ENCODE results near the gene IER5L.
A peak's percentile ranks its signal among the peaks of the same experiment; 100 is the strongest.

Gene IER5L

DNA sequence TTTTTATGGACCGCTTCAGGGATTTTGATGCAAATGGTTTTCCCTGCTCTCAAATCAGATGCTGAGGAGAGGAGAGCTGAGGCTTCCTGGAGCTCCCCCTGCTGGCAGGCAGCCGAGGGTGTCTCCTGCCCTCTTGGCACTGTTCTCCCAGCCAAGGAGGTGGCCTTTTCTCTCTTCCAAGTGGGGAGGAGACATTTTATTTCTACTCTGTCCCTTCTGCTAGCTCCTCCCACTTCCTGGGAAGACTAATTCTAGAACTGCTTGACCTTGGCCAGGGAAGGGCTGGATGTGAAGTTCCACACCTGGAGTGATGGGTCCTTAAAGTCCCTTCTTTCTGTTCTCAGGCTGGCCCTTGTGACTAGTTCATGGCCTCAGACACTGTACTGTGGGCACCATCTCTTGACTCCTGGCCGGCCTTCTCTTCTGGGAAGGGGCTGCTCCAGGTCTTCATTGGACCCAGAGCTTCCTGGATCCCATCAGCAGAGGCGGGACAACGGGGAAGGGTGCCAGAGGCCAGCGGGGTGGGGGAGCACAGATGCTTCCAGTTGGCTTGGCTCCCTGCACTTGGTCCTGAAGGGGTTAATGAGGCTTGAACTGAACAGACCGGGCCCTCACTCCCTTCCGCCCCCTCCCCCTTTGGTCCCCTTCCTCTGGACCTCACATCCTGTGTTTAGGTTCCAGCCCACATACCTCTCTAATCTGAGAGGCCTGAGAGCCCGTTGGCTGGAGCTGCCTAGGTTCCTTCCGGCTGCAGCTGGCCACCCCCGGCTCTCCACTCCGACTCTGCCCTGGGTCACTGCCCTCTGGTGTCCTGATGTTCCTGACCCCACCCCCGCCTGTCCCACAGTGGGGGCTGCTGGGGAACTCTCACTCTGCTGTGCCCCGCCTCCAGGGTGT, 34.8 kb downstream of the IER5L start:
- in situ Hi-C loops (cut with HindIII; ENCODE audit: low pct_unique_long_range_greater_than_20kb, low sequenced_read_pairs) = no loop called here
- DNase-seq (ENCODE audit: low read depth in 1 of 2, low spot score in 1 of 2) = peak; percentile 92 to 94
- TF ChIP-seq JUND (IDR thresholded peaks at IDR 0.05; ENCODE audit: low read depth) = no peak

DNA sequence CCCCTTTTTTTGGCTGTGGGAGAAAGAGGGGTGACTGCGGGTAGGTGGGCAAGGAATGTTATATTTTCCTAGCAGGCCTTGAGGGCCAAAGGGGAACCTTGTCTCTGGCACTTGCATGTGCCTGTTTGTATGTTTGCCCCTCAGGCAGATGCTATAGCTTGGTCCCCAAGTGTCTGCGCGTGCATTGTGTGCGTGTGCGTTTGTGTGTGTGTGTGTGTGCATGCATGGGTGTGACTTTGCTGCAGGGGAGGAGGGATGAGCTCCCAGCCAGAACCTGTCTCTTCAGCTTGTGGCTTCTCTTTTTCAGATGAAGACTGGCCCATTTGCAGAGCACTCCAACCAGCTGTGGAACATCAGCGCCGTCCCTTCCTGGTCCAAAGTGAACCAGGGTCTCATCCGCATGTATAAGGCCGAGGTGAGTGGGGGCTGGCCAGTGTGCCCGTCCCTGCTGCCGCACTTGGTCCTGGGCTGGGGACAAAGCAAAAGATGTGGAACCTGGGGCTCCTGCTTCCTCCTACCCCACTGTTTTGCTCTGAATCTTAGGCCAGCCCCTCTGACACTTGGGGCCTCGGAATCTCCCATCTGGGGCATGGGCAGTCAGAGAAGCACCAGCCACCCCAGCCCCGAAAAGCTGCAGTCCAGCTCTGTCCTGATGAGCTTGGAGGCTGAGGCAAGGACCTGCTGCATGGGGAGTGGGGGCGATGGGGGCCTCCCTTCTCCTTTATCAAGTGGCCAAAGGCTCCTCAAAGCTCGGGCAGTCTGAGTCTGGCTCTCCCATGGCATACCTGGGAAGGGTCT, 35.7 kb downstream of the IER5L start:
- TF ChIP-seq JUND (IDR thresholded peaks at IDR 0.05; ENCODE audit: low read depth) = no peak
- DNase-seq (ENCODE audit: low read depth in 1 of 2, low spot score in 1 of 2) = no peak
- in situ Hi-C loops (cut with HindIII; ENCODE audit: low pct_unique_long_range_greater_than_20kb, low sequenced_read_pairs) = no loop called here

DNA sequence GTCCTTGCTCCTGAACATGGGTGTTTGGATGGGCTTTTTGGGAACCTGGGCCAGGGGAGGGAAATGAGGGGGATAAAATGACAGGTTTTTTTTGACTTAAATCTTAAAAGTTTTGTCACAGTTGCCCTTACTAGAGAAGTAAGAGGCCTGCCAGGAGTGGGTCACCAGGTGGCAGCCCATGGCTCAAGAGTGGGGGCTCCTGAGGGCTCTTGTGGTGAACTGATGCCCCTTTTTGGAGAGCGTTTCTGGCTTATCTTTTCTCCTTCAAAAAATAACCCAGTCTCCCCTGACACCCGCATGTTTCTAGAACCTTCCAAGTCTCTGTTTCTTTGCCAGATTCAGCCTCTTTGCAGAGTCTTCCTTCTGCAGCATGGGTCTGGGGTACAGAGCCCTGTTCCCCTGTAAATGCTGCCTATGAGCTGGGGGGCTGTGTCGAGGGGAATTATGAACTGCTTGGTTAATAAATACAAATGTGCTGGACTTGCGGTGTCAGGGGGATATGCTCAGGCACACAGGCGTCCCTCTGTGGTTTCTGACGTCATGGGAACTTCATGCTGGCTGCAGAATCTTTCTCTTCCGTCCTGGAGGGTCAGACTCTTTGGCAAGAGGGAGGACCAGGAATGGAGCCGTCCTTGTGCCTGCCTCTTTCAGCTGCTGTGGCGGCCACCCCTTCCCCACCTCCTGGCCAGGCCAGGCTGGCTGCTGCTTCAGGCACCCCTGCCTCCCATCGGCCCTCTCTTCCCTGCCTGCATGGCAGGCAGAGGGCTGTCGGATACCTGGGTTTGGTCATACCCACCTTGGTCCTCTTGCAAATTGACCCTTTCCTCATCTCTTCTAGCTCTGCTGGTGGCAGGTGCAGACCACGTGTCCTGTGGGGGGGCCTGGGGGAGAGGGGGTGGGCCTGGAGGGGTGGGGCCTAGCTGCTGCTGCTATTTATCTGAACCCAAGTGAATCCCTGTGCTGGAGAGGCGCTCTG, 36.7 kb downstream of the IER5L start:
- peak in 1 of 2 experiments; percentile 49 for DNase-seq (ENCODE audit: low read depth in 1 of 2, low spot score in 1 of 2)
- in situ Hi-C loops (cut with HindIII; ENCODE audit: low pct_unique_long_range_greater_than_20kb, low sequenced_read_pairs) = no loop called here
- no peak for TF ChIP-seq JUND (IDR thresholded peaks at IDR 0.05; ENCODE audit: low read depth)

DNA sequence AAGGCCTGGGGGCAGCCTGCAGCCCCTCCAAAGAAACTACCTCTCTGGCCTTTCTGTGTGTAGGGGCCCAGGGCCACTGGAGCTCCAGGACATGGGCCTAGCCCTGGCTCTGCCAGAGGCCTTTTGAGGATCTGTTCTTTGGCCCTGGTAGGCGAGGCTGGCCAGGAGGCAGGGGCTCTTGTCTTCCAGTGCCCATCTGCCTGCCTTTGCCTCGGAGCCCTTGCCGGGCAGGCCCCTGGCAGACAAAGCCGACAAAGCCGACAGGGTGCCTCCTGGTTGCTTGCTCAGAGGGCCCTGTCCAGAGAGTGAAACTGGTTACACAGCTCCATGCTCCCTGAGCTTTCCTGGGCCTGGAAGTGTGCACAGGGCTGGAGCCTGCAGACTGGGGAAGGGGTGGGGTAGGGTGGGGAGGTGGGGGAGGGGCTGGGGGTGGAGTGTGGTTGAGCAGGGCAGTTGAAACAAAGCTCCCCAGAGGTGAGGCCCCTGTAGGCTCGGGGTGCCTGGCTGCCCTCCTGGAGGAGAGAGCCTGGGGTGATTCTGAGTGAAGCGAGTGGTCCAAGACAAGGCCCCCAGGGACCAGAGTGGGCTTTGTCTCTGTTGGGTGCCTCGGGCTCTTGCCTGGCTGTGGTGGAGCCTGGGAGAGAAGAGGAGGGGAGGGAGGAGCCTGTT, 37.5 kb downstream of the IER5L start:
- TF ChIP-seq JUND (IDR thresholded peaks at IDR 0.05; ENCODE audit: low read depth) = no peak
- in situ Hi-C loops (cut with HindIII; ENCODE audit: low pct_unique_long_range_greater_than_20kb, low sequenced_read_pairs) = no loop called here
- peak; percentile 36 to 79 for DNase-seq (ENCODE audit: low read depth in 1 of 2, low spot score in 1 of 2)

DNA sequence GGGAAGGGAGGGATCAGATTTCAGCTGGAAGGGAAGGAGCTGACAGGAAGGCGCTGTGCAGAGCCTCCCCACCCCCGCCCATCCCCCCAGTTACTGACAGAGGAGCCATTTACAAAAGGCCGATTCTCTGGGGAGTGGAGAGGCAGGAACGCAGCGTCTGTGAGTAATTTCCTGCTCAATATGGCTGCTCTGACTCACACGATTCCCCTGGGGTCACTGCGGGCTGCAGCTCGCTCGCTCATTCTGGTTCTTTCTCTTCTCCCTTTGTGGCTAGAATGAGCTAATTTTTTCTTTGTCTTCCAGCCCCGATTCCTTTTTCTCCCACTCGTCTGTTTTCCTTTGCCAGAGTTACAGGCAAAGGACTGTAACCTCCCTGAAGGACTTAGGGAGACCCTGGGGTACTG, 38.1 kb downstream of the IER5L start:
- peak; percentile 84 to 98 for DNase-seq (ENCODE audit: low read depth in 1 of 2, low spot score in 1 of 2)
- TF ChIP-seq JUND (IDR thresholded peaks at IDR 0.05; ENCODE audit: low read depth) = no peak
- in situ Hi-C loops (cut with HindIII; ENCODE audit: low pct_unique_long_range_greater_than_20kb, low sequenced_read_pairs) = no loop called here

DNA sequence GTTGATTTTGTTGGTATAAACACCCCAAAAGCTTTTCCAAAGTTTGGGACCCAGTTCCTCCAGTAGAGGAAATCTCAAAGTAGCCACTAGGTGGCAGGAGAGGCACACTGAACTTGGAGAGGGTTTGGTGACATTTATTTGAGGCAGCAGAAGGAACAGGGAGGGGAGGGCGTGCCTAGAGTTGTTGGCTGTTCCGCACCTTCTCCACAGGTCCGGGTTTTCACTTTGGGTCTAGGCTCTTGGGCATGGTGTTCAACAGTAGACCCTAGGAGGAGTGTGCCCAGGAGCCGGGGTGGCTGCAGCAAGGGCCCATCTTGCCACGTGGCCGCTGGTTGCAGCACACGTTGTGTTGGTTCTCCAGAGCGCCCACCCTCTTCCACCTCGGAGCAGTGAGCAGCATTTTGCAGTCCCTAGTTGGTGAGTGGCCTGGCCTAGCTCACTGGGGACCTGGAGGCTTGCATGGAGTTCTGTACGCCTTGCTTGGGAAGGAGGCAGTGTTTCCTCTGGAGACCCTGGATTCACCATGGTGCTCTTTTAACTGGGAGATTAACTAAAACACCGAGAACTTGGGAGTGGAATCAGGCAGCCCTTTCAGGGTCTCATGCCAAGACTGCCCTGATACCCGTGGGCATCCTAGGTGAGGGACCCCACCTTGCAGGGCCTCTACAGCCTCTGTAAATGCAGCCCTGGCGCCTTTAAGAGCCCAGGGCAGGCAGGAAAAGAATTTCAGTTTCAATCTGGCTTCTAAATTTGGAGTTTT, 38.6 kb downstream of the IER5L start:
- in situ Hi-C loops (cut with HindIII; ENCODE audit: low pct_unique_long_range_greater_than_20kb, low sequenced_read_pairs) = no loop called here

DNA sequence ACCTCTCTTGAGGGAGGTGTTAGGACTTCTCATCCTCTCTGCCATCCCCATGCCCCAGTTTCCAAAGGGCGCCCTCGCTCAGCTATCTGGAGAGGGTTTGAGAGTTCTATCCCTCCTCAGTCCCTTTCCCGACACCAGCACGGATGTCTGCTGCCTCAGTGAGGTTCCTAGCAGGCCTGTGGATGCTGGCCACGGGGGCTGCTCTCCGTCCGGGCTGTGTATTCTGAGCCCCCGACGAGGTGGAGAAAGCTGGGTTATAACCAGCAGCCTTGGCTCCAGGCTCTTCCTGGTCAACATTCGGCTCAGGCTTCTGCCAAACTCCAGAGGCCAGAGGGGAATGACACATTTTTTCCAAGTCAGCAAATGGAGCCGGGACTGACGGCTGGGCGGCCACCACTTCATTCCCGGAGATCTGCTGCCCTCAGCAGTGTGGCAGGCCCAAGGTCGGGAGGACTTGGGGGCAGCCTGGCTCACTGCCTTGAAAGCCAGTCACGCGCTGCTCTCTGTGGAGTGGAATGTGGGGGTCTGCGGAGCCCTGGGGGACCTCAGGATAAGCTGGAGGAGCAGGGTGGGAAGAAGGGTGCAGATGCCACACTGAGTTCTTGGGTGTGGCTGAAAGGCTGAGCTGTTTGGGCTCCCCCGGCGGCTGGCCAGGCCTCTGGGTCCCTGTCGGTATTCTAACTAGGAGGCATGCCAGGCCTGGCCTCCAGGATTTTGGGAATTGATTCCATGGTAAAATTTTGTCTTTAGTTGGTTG, 39.4 kb downstream of the IER5L start:
- no peak for TF ChIP-seq JUND (IDR thresholded peaks at IDR 0.05; ENCODE audit: low read depth)
- peak in 1 of 2 experiments; percentile 38 for DNase-seq (ENCODE audit: low read depth in 1 of 2, low spot score in 1 of 2)
- in situ Hi-C loops (cut with HindIII; ENCODE audit: low pct_unique_long_range_greater_than_20kb, low sequenced_read_pairs) = no loop called here

More for the DNA sequence above, 38.6 kb downstream of the IER5L start:
- TF ChIP-seq JUND (IDR thresholded peaks at IDR 0.05; ENCODE audit: low read depth) = no peak
- DNase-seq (ENCODE audit: low read depth in 1 of 2, low spot score in 1 of 2) = peak; percentile 78 to 94

DNA sequence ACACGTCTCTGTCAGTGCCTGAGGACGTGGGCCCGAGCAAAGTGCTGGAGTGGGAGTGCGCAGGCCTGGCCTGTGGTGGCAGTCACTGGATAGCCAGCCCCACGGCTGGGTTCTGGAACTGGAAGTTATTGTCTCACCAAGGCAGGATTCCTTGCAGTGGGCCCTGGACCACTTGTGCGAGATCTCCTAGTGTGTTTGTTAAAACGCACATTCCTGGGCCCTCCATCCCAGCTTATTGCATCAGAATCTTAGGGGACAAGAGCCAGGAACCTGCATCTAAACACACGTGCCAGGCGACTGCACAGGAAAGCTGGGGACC, 40.0 kb downstream of the IER5L start:
- no peak for DNase-seq (ENCODE audit: low read depth in 1 of 2, low spot score in 1 of 2)
- in situ Hi-C loops (cut with HindIII; ENCODE audit: low pct_unique_long_range_greater_than_20kb, low sequenced_read_pairs) = no loop called here
- TF ChIP-seq JUND (IDR thresholded peaks at IDR 0.05; ENCODE audit: low read depth) = no peak

DNA sequence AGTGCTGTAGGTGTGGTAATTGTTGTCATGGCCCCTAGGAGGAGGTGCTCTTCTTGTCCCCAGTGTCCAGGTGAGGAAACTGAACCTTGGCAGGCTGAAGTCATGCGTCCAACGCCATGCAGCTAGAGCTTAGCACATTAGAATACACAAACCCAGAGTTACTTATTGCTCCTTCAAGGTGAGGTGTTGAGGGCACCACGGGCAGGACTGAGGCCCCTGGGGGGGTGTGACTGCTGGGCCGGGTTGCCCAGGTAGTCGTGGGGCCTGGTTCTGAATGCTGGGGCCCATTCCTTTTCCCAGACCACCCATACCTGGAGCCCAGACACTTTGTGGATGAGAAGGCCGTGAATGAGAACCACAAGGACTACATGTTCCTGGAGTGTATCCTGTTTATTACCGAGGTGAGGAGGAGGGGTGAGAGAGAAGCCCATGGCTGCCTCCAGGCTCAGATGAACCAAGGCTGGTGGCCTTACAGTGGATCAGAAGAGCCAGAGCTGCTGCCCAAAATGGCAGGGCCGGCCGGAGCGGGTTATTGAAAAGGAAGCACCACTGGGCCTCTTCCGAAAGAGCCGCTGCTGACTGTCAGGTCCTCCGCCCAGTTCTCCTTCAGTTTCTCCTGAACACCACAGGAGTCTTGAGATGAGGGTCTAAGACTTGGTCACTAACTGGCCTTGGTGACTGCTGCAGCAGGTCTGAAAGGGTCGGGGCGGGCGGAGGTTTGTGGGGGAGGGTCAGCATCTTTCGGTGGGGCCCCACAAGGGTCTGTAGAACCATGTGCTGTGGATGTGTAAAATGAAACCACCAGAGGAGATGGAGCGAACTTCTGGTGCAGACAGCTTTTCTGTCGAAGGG, 40.5 kb downstream of the IER5L start:
- no peak for TF ChIP-seq JUND (IDR thresholded peaks at IDR 0.05; ENCODE audit: low read depth)
- in situ Hi-C loops (cut with HindIII; ENCODE audit: low pct_unique_long_range_greater_than_20kb, low sequenced_read_pairs) = no loop called here

More for the DNA sequence above, 40.5 kb downstream of the IER5L start:
- DNase-seq (ENCODE audit: low read depth in 1 of 2, low spot score in 1 of 2) = peak in 1 of 2 experiments; percentile 46

Measured in T47D (cell line).